T1000 (cell line): ENCODE data around the gene NDUFA11.
"Not testable (repeated sequence)": the region's sequence is repeated elsewhere in the genome, so short reads cannot be mapped to it uniquely, and the experiment has no call there.

Source experiments
- DNase-seq: peaks from one replicate; lab custom pipeline; 2025; ENCODE audit warnings: mixed read lengths; lab: John Stamatoyannopoulos, UW

The NDUFA11 gene

DNA sequence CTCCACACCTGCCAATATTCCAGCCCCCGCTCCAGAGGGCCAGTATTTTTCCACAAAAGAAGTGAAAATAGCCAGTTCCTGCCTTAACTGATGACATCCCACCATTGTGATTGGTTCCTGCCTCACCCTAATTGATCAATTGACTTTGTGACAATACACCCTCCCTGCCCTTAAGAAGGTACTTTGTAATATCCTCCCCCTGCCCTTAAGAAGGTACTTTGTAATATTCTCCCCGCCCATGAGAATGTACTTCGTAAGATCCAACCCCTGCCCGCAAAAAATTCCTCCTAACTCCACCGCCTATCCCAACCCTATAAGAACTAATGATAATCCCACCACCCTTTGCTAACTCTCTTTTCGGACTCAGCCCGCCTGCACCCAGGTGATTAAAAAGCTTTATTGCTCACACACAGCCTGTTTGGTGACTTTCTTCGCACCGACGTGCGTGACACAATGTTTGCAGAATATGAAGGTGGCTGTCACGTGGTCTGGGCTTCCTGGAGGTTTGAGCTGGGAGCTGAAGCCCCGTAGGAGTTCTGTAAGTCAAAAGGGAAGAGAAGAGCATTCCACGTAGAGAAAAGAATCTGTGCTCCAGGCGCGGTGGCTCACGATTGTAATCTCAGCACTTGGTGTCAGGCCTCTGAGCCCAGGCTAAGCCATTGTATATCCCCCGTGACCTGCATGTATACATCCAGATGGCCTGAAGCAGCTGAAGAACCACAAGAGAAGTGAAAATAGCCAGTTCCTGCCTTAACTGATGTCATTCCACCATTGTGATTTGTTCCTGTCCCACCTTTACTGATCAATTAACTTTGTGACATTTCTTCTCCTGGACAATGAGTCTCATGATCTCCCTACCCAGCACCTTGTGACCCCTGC is 46.1 kb downstream of the NDUFA11 start:
- DNase-seq = no peak

DNA sequence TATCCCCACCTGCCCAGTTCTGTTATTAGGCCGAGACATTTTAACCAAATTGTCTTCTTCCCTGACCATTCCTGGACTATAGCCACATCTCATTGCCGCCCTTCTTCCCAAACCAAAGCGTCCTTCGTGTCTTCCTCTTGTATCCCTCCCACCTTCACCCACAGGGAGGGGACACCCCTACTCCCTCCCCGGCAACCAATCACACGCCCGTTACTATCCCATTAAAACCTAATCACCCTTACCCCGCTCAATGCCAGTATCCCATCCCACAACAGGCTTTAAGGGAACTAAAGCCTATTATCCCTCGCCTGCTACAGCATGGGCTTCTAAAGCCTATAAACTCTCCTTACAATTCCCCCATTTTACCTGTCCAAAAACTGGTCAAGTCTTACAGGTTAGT is 48.4 kb downstream of the NDUFA11 start:
- not testable (repeated sequence) for DNase-seq

DNA sequence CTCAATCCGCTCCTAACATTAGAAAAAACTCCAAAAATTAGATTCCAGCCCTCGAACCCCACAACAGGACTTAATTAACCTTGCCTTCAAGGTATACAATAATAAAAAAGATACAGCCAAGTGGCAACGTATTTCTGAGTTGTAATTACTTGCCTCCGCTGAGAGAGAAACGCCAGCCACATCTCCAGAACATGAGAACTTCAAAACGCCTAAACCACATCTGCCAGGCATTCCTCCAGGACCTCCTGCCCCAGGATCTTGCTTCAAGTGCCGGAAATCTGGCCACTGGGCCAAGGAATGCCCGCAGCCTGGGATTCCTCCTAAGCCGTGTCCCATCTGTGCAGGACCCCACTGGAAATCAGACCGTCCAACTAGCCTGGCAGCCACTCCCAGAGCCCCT is 49.5 kb downstream of the NDUFA11 start:
- DNase-seq = not testable (repeated sequence)

DNA sequence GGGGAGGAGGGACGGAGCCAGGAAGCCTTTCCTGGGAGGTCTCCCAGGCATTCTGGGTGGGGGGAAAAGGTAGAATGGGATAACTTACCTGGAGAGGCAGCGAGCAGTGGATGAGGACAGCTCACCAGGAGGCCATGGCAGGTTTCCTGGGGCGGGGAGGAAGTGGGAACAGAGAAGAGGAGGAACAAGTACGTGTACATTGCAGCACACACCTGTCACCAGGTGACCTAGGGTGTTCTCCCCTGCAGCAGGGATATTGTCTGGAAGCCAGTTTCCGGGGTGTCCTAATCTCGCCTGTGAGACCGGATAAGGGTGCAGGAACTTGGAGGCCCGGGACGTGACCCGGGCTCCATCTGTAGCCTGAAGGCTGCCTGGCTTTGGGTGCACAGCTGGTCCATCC is 52.3 kb downstream of the NDUFA11 start, which contains the start of gene FUT3:
Gene FUT3, minus strand, starts transcription at position 148 of the 400 bp plus-strand sequence.
- DNase-seq = no peak

DNA sequence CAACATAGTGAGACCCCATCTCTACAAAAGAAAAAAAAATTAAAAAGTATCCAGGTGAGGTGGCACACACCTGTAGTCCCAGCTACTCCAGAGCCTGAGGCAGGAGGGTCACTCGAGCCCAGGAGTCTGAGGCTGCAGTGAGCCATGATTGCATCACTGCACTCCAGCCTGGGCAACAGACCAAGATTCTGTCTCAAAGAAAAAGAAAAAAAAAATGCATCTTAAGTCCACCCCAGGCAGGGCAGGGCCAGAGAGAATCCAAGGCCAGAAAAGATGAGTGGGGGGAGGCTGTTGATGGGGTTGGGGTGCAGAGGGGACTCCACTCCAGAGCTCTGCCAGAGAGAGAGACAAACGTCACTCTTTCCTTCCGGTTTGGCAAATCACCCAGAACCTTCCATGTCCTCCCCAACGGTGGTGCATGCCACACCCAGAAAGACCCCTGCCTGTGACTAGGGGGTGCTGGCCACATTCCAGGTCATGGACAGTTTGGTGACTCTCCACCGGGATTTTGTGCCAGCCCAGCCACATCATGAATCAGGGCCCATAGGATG is 52.8 kb downstream of the NDUFA11 start:
- DNase-seq = no peak

DNA sequence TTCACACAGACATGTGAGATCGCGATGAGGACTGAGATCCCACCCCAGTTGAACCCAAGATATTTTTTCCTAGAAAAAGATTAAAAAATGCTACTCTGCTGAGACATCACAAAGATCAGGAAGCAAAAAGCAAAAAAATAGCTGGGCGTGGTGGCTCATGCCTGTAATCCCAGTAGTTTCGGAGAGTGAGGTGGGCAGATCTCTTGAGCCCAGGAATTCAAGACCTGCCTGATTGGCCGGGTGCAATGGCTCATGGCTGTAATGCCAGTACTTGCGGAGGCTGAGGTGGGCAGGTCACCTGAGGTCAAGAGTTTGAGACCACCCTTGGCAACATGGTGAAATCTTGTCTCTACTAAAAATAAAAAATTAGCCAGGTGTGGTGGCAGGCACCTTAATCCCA is 53.4 kb downstream of the NDUFA11 start:
- DNase-seq = no peak

DNA sequence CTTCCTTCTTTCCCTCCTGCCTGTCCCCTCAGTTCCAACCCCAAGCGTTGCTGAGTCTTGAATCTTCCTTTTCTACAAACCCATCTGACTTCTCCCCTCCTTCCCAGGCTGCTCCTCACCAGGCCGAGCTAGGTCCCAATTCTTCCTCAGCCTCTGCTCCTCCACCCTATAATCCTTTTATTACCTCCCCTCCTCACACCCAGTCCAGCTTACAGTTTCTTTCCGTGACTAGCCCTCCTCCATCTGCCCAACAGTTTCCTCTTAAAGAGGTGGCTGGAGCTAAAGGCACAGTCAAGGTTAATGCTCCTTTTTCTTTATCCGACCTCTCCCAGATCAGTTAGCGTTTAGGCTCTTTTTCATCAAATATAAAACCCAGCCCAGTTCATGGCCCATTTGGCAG is 55.0 kb downstream of the NDUFA11 start:
- not testable (repeated sequence) for DNase-seq

DNA sequence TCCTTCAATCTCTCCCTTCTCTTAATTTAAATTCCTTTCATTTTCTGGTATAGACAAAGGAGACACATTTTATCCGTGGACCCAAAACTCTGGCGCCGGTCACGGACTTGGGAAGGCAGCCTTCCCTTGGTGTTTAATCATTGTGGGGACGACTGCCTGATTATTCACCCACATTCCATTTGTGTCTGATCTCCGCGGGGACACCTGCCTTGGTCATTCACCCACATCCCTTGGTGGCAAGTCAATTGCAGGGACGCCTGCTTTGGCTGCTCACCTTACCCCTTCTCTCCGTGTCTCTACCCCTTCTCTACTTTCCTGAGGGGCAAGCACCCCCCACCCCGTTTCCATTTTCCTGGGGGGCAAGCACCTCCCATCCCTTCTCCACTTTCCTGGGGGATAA is 55.7 kb downstream of the NDUFA11 start:
- not testable (repeated sequence) for DNase-seq
